ENCODE data around the gene RPL29.

The RPL29 gene

DNA sequence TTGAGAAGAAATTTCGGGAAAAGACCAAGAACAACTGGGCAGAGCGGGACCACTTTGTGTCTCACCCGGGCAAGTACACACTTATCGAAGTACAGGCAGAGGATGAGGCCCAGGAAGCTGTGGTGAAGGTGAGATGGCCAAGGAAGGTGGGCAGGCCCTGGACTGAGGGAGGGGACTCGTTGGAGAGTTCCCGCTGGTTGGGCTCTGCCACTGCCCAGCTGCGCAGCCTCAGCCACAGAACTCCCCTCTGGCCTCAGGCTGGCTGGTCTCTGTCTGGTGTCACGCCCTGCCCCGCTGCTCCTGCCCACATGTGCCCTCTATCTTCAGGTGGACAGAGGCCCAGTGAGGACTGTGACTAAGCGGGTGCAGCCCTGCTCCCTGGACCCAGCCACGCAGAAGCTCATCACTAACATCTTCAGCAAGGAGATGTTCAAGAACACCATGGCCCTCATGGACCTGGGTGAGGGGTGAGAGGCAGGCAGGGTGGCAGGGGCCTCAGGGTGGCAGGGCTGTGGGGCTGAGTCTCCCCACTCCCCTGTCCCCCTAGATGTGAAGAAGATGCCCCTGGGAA lies 51.2 kb downstream of the RPL29 start:
- FAIRE-seq = no peak

Data from colon (tissue), 2 donors.